ENCODE results near the gene SNX18. TPM values are rescaled to one million over a fixed set of nuclear protein-coding genes. Genes with fewer than 3 reads are reported as not detected.

SNX18 gene
- total RNA-seq, 1 donor from 2014 or later: 30.6 TPM

DNA sequence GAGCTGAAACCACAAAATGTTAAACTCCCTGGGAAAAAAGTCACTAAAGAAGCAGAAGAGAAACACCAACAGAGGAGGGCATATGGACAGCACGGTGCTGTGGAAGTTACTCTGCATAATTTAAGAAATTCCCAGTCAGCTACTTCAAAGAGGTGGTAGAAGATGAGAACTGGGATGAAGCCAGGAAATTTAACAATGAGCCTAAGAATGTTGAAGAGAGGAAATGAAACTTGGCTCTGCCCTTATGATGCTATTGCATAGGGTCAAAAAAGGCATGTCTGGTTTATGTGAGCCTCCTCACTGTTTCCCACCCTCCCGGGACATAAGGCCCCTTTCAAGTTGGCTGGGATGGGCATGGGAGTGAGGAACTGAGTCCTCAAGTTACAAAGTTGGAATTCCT, 25.4 kb upstream of the SNX18 start:
- no peak for DNase-seq (ENCODE audit: low read depth)
- no peak for TF ChIP-seq CTCF (IDR thresholded peaks at IDR 0.05; ENCODE audit: insufficient read depth, low read length, poor library complexity, severe bottlenecking)
- no peak overlapping the region for H3K4me3 ChIP-seq (ENCODE audit: low read depth, low read length)

DNA sequence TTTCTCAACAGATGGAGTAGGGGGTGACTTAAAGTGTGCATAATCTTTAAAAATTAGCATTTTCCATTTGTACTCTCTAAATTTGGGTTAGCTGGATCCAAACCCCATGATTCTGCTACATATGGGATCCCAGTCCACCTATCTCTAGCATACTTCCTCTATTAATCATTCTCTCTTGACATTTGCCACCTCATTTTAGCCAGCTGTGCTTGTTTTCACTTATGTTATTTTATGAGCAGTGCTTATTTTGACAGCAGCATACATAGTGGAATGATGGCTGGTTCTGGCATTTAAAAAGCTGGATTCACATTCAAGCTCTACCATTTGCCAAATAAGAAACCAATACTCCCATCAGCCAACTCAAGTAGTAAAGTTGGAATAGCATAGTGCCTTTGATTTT, 22.5 kb upstream of the SNX18 start:
- Histone ChIP-seq H3K36me3 (ENCODE audit: control insufficient read depth, insufficient read depth, low read length) (no peaks in the 10 kb centered on the region), H3K27me3 (ENCODE audit: control insufficient read depth, insufficient read depth, low read length) (no peaks in the 10 kb centered on the region), H3K4me3 (ENCODE audit: low read depth, low read length) (no peak overlapping the region)
- TF ChIP-seq CTCF (IDR thresholded peaks at IDR 0.05; ENCODE audit: insufficient read depth, low read length, poor library complexity, severe bottlenecking): no peak
- DNase-seq (ENCODE audit: low read depth): no peak

More for the DNA sequence above, 25.4 kb upstream of the SNX18 start:
- Histone ChIP-seq H3K27me3 (ENCODE audit: control insufficient read depth, insufficient read depth, low read length) (no peaks in the 10 kb centered on the region), H3K36me3 (ENCODE audit: control insufficient read depth, insufficient read depth, low read length) (no peaks in the 10 kb centered on the region)

DNA sequence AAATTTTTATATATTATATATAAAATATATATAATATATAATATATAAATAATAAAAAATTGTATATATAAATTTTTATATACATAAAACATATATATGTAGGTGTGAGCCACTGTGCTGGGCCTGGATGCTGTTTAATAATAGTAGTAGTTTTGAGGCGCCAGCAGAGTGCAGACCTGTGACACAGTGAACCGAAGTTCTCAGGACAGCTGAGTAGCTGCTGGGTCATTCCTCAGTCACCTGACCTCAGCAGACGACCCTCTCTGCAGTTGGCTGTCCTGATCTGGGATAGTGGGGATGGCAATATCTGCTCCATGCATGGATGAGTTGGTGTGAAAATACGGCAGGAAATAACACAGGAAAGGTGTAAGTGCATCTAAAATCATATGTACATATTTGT, 3.3 kb upstream of the SNX18 start:
- no peak for TF ChIP-seq CTCF (IDR thresholded peaks at IDR 0.05; ENCODE audit: insufficient read depth, low read length, poor library complexity, severe bottlenecking)
- no peaks in the 10 kb centered on the region for H3K27me3 ChIP-seq (ENCODE audit: control insufficient read depth, insufficient read depth, low read length)
- H3K36me3 ChIP-seq (ENCODE audit: control insufficient read depth, insufficient read depth, low read length): no peaks in the 10 kb centered on the region
- no peak for DNase-seq (ENCODE audit: low read depth)
- no peak overlapping the region for H3K4me3 ChIP-seq (ENCODE audit: low read depth, low read length)

- DNase-seq (ENCODE audit: low read depth): peak; percentile 65
- no peak for TF ChIP-seq CTCF (IDR thresholded peaks at IDR 0.05; ENCODE audit: insufficient read depth, low read length, poor library complexity, severe bottlenecking)
Measured at GRCh38 chr5:54514841-54515432, 2.6 kb upstream of the SNX18 start.

DNA sequence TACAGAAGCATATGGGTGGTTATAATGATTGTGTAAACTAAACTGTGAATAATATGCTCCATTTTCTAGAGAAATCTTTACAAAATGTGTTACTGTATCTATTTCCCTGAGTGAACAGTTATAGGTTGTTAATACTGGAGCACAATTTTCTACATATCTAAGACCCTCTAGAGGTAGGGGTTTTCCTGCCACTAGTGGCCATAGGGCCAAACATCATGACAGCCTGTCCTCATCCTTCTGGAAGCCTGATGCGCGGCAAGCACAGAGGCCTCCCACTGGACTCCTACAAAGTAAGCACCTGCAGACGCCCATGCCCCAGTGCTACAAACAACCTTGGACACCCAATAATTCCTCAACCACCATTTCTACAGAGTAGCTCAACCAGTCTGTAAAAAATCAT, 1.9 kb upstream of the SNX18 start:
- no peak overlapping the region for H3K4me3 ChIP-seq (ENCODE audit: low read depth, low read length)
- no peak for TF ChIP-seq CTCF (IDR thresholded peaks at IDR 0.05; ENCODE audit: insufficient read depth, low read length, poor library complexity, severe bottlenecking)

More at GRCh38 chr5:54514841-54515432, 2.6 kb upstream of the SNX18 start:
- Histone ChIP-seq H3K36me3 (ENCODE audit: control insufficient read depth, insufficient read depth, low read length) (no peaks in the 10 kb centered on the region), H3K27me3 (ENCODE audit: control insufficient read depth, insufficient read depth, low read length) (no peaks in the 10 kb centered on the region), H3K4me3 (ENCODE audit: low read depth, low read length) (no peak overlapping the region)

DNA sequence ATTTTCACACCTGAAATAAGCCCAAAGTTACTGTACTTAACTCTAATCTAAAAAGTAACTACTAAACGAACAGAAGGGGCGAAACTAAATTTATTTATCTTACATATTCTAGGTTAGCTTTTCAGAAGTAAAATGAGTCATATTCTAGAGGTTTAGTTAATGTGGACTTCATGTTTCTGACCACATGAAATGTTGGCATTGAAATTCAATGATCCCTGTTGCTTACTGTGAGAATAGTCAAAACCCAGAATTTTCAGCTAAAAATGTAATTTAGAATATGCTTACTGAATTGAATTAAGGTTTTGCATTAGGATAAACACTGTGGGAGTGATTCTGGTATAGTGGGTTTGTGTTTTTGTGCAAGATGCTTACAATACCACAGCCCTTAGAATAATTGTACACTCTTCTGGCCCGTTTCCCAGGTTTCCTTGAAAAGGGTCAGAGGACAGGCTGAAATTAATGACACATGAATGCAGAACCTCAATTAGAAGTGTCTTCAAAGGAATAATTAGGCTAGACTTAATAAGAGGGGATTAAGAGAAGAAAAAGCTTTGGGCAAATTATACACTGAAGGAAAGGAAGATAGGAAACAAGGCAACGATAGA, 1.4 kb upstream of the SNX18 start:
- no peaks in the 10 kb centered on the region for H3K27me3 ChIP-seq (ENCODE audit: control insufficient read depth, insufficient read depth, low read length)
- no peak overlapping the region for H3K4me3 ChIP-seq (ENCODE audit: low read depth, low read length)
- H3K36me3 ChIP-seq (ENCODE audit: control insufficient read depth, insufficient read depth, low read length): no peaks in the 10 kb centered on the region
- no peak for DNase-seq (ENCODE audit: low read depth)
- no peak for TF ChIP-seq CTCF (IDR thresholded peaks at IDR 0.05; ENCODE audit: insufficient read depth, low read length, poor library complexity, severe bottlenecking)

More for the DNA sequence above, 1.9 kb upstream of the SNX18 start:
- no peak for DNase-seq (ENCODE audit: low read depth)
- Histone ChIP-seq H3K36me3 (ENCODE audit: control insufficient read depth, insufficient read depth, low read length) (no peaks in the 10 kb centered on the region), H3K27me3 (ENCODE audit: control insufficient read depth, insufficient read depth, low read length) (no peaks in the 10 kb centered on the region)

Measured in kidney epithelial cell (primary cell).